Keratinocyte (primary cell): Measurements from ENCODE around the gene ANKRD39. TPM values are rescaled to one million over a fixed set of nuclear protein-coding genes. Genes with fewer than 3 reads are reported as not detected.

Experiments
- DNase-seq: peaks from one replicate; pipeline ENCODE4 v3.0.0-alpha.2; 2011; ENCODE audit warnings: low read depth, missing footprints, low spot score
- FAIRE-seq: peaks from 2 replicates; lab custom pipeline; 2011; peaks lifted over from hg19 to GRCh38; lab: Jason Lieb, UNC
- H2AFZ ChIP-seq: 2 replicates; pipeline ENCODE4 v1.6.0; 2012; ENCODE audit warnings: low read length, control low read depth, inconsistent platforms; ENCODE audit not compliant: control insufficient read depth
- H3K27ac ChIP-seq: 2 replicates; pipeline ENCODE4 v1.5.1; 2011; ENCODE audit warnings: low read length; ENCODE audit not compliant: control insufficient read depth, insufficient read depth
- H3K27me3 ChIP-seq: 3 replicates; pipeline ENCODE4 v1.6.0; 2011; ENCODE audit warnings: low read length; ENCODE audit not compliant: control insufficient read depth, insufficient read depth; ENCODE audit errors: extremely low read depth
- H3K36me3 ChIP-seq, 2 experiments: 2 replicates in 1 of 2; 3 replicates in 1 of 2; pipeline ENCODE4 v1.5.1; 2011; ENCODE audit warnings: low read length in 2 of 2, mild to moderate bottlenecking in 1 of 2; ENCODE audit not compliant: control insufficient read depth in 2 of 2, insufficient read depth in 2 of 2; ENCODE audit errors: extremely low read depth in 1 of 2
- H3K4me1 ChIP-seq: 3 replicates; pipeline ENCODE4 v1.5.1; 2011; ENCODE audit warnings: low read length; ENCODE audit not compliant: control insufficient read depth, insufficient read depth; ENCODE audit errors: extremely low read depth
- H3K4me2 ChIP-seq: 3 replicates; pipeline ENCODE4 v1.6.0; 2011; ENCODE audit warnings: low read depth, low read length; ENCODE audit not compliant: control insufficient read depth, insufficient read depth; ENCODE audit errors: extremely low read depth
- H3K4me3 ChIP-seq, 3 experiments: fragments of 200-600 bp in 1 of 3; sonication (generic) in 1 of 3; 2 replicates in 2 of 3; 3 replicates in 1 of 3; pipeline ENCODE4 v1.5.1; 2011 to 2016; ENCODE audit warnings: low read length in 3 of 3, mild to moderate bottlenecking in 3 of 3, control low read depth in 2 of 3, inconsistent platforms in 1 of 3, low read depth in 1 of 3, mixed read lengths in 1 of 3, mixed run types in 1 of 3, moderate library complexity in 1 of 3; ENCODE audit not compliant: control insufficient read depth in 2 of 3, insufficient read depth in 2 of 3; ENCODE audit errors: extremely low read depth in 1 of 3
- H3K79me2 ChIP-seq: 2 replicates; pipeline ENCODE4 v1.6.0; 2012; ENCODE audit warnings: low read length; ENCODE audit not compliant: control insufficient read depth, insufficient read depth
- H3K9ac ChIP-seq: 3 replicates; pipeline ENCODE4 v1.6.0; 2011; ENCODE audit warnings: low read length; ENCODE audit not compliant: control insufficient read depth, insufficient read depth; ENCODE audit errors: extremely low read depth
- H3K9me1 ChIP-seq: 3 replicates; pipeline ENCODE4 v1.6.0; 2011; ENCODE audit warnings: low read length; ENCODE audit not compliant: control insufficient read depth, insufficient read depth; ENCODE audit errors: extremely low read depth
- H3K9me3 ChIP-seq: 2 replicates; pipeline ENCODE4 v1.5.1; 2012; ENCODE audit warnings: low read depth, low read length; ENCODE audit not compliant: control insufficient read depth
- H4K20me1 ChIP-seq: 3 replicates; pipeline ENCODE4 v1.6.0; 2011; ENCODE audit warnings: low read length; ENCODE audit not compliant: control insufficient read depth, insufficient read depth; ENCODE audit errors: extremely low read depth
- EZH2 ChIP-seq: IDR thresholded peaks from one replicate; pipeline ENCODE4 v1.6.1; 2012; ENCODE audit warnings: inconsistent platforms, mild to moderate bottlenecking, low read length, moderate library complexity
- dilution Hi-C: fragments of 300-500 bp; cut with MboI; formaldehyde crosslinking; loops from one replicate; pipeline ENCODE4 v1.7.0; 2020; ENCODE audit warnings: low sequenced_read_pairs; ENCODE audit not compliant: extremely low pct_ligation_motif_present
- polyA plus RNA-seq, 5 experiments: library from polyadenylated mRNA; depleted of rRNA in 3 of 5; stranded (reverse) in 3 of 5; stranded (forward) in 1 of 5; unstranded in 1 of 5; fragments of >200 nt; gene quantifications; 1 replicate in 1 of 5; 2 replicates in 3 of 5; 3 replicates in 1 of 5; pipeline versions ENCODE4 v1.2.1 to v1.2.3, GENCODE V29; 2011 to 2012; ENCODE audit warnings: missing spikeins in 2 of 5, low read depth in 1 of 5, low replicate concordance in 1 of 5
- TF ChIP-seq, protein P1 (sequence below), 3 experiments: IDR thresholded peaks in 1 of 3; conservative IDR thresholded peaks in 1 of 3; optimal IDR thresholded peaks in 1 of 3; 2 replicates in 2 of 3; 3 replicates in 1 of 3; pipeline versions ENCODE3 to v1.5.1; 2011; ENCODE audit warnings: low read length in 3 of 3, mild to moderate bottlenecking in 3 of 3, moderate library complexity in 2 of 3, control low read depth in 1 of 3, inconsistent platforms in 1 of 3; ENCODE audit not compliant: insufficient read depth in 2 of 3; ENCODE audit errors: extremely low read depth in 1 of 3

ANKRD39 gene
- polyA plus RNA-seq, 1 donor (not counting 4 experiments of a cell fraction or from before 2014, with no cell fraction given): 7.2 TPM

DNA sequence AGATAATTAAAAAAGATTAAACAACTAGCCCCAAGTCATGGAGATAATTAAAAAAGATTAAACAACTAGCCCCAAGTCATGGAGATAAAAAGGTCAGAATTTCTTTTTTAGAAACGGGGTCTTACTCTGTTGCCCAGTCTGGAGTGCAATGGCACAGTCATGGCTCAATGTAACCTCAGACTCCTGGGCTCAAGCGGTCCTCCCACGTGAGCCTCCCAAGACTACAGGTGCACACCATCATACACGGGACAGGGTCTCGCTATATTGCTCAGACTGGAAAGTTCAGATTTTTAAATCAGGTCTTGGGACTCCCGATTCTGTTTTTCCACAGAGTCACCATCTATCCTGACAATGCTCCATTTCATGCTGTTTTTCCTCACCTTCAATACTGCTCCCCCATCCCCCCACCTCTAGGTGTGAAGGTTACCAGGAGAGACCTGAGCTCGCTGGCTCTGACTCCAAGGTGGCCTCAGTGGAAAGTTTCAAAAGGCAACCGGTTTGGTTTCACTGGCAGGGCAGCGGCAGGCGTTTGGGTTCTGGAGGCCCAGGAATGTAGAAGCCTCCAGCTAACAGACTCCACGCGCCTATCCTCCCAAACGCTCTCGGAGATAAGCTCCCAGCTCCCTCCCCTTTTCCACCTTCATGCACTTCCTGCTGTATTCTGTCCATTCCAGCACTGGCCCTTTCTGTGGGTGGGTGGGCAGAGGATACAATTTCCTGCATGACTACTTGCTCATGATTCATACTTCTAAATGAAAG lies 15.0 kb upstream of the ANKRD39 start:
- Histone ChIP-seq H3K27ac (no peak overlapping the region), H3K4me3 (no peak overlapping the region), H3K4me1 (peaks cover 34% of the 10 kb centered on the region), H2AFZ (no peak overlapping the region), H3K79me2 (no peaks in the 10 kb centered on the region), H4K20me1 (no peaks in the 10 kb centered on the region), H3K36me3 (no peaks in the 10 kb centered on the region), H3K9ac (no peak overlapping the region), H3K9me3 (no peaks in the 10 kb centered on the region), H3K4me2 (no peak overlapping the region), H3K9me1 (peaks cover 3% of the 10 kb centered on the region), H3K27me3 (no peaks in the 10 kb centered on the region)
- FAIRE-seq: no peak
- TF ChIP-seq EZH2: no peak
- TF ChIP-seq, protein P1, sequence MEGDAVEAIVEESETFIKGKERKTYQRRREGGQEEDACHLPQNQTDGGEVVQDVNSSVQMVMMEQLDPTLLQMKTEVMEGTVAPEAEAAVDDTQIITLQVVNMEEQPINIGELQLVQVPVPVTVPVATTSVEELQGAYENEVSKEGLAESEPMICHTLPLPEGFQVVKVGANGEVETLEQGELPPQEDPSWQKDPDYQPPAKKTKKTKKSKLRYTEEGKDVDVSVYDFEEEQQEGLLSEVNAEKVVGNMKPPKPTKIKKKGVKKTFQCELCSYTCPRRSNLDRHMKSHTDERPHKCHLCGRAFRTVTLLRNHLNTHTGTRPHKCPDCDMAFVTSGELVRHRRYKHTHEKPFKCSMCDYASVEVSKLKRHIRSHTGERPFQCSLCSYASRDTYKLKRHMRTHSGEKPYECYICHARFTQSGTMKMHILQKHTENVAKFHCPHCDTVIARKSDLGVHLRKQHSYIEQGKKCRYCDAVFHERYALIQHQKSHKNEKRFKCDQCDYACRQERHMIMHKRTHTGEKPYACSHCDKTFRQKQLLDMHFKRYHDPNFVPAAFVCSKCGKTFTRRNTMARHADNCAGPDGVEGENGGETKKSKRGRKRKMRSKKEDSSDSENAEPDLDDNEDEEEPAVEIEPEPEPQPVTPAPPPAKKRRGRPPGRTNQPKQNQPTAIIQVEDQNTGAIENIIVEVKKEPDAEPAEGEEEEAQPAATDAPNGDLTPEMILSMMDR (optimal IDR thresholded peaks at IDR 0.05 in 1 of 3, IDR thresholded peaks at IDR 0.05 in 1 of 3, conservative IDR thresholded peaks at IDR 0.05 in 1 of 3; ENCODE audit: extremely low read depth in 1 of 3, insufficient read depth in 2 of 3, low read length in 3 of 3): no peak
- dilution Hi-C loops: no loop called here
- no peak for DNase-seq

DNA sequence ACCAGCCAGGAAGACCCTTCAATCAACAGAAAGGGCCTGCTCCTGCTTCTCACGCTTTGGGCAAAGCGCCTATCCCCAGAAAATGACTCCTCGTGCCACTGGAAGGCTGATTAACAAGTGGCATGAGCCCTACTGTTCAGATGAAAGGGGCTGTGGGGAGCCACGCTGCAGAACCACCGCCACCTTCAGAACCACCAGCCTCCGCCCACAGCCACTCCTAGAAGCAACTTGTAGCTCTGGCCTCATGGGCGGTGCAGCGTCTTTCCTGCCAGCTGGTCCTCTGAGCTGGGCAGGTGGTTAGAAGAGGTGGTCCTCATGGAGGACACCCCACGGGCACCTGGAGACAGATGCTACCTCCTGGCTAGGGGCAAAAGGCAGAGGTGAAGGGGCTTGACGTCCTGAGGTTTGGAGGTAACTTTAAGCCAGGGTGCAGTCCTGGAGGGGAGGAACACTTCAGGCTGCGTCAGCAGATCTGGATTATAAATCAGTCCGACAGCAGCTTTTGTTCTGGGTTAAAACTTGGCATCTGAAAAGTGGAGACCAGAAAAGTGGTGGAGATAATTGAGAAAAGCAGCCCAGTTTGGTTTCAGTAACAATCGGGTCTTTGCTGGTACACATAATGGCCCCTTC lies 12.9 kb upstream of the ANKRD39 start:
- Histone ChIP-seq H4K20me1 (no peaks in the 10 kb centered on the region), H3K9me1 (peaks cover 3% of the 10 kb centered on the region), H3K4me1 (peaks cover 42% of the 10 kb centered on the region), H3K9me3 (no peaks in the 10 kb centered on the region), H2AFZ (peak overlapping the region; percentile 65), H3K27me3 (no peaks in the 10 kb centered on the region), H3K79me2 (peaks cover 9% of the 10 kb centered on the region), H3K9ac (no peak overlapping the region), H3K27ac (no peak overlapping the region), H3K4me3 (peak overlapping the region in 2 of 3 experiments; percentile 33 to 80), H3K4me2 (peak overlapping the region; percentile 11), H3K36me3 (peaks cover 4 to 9% of the 10 kb centered on the region in 2 experiments)
- FAIRE-seq (peak; percentile 39), DNase-seq (no peak)
- TF ChIP-seq EZH2: no peak
- TF ChIP-seq, protein P1 (optimal IDR thresholded peaks at IDR 0.05 in 1 of 3, IDR thresholded peaks at IDR 0.05 in 1 of 3, conservative IDR thresholded peaks at IDR 0.05 in 1 of 3; ENCODE audit: extremely low read depth in 1 of 3, insufficient read depth in 2 of 3, low read length in 3 of 3): no peak
- dilution Hi-C loops: no loop called here
